Liver (tissue), 9 donors: ENCODE measurements around the gene AUH. TPM values are rescaled to one million over a fixed set of nuclear protein-coding genes. Genes with fewer than 3 reads are reported as not detected.

Experiments used
- DNase-seq: peaks from one replicate; pipeline ENCODE4 v3.0.0-alpha.2; 2017; ENCODE audit warnings: low spot score
- H3K27ac ChIP-seq, 2 donors: one replicate each; pipeline ENCODE4 v1.7.0; 2013; ENCODE audit warnings: inconsistent platforms in 2 of 2, low read length in 2 of 2, control low read depth in 1 of 2, low read depth in 1 of 2, mild to moderate bottlenecking in 1 of 2
- H3K27me3 ChIP-seq, 4 donors: one replicate each; pipeline versions ENCODE4 v1.6.1 to v1.7.0; 2013; ENCODE audit warnings: low read length in 3 of 4, inconsistent platforms in 1 of 4, mild to moderate bottlenecking in 1 of 4, moderate library complexity in 1 of 4; ENCODE audit not compliant: control insufficient read depth in 4 of 4, insufficient read depth in 4 of 4
- H3K36me3 ChIP-seq, 4 donors: one replicate each; pipeline versions ENCODE4 v1.6.1 to v1.7.0; 2013; ENCODE audit warnings: low read length in 3 of 4, mild to moderate bottlenecking in 3 of 4, low read depth in 1 of 4, moderate library complexity in 1 of 4; ENCODE audit not compliant: control insufficient read depth in 4 of 4, insufficient read depth in 3 of 4
- H3K4me1 ChIP-seq, 4 donors: one replicate each; pipeline versions ENCODE4 v1.6.1 to v1.7.0; 2013; ENCODE audit warnings: low read length in 3 of 4, mild to moderate bottlenecking in 3 of 4, moderate library complexity in 1 of 4; ENCODE audit not compliant: control insufficient read depth in 4 of 4, insufficient read depth in 4 of 4
- H3K4me3 ChIP-seq, 3 donors: one replicate each; pipeline versions ENCODE4 v1.6.1 to v1.7.0; 2013; ENCODE audit warnings: low read length in 3 of 3, control low read depth in 1 of 3, low read depth in 1 of 3, mild to moderate bottlenecking in 1 of 3
- H3K9ac ChIP-seq, 2 donors: one replicate each; pipeline ENCODE4 v1.7.0; 2013; ENCODE audit warnings: low read length in 2 of 2, mild to moderate bottlenecking in 2 of 2, moderate library complexity in 2 of 2, control low read depth in 1 of 2, low read depth in 1 of 2
- H3K9me3 ChIP-seq, 4 donors: one replicate each; pipeline versions ENCODE4 v1.6.1 to v1.7.0; 2013; ENCODE audit warnings: low read length in 3 of 4; ENCODE audit not compliant: control insufficient read depth in 4 of 4
- ATF3 ChIP-seq: IDR thresholded peaks from 2 replicates; pipeline ENCODE4 v1.6.1; 2016; ENCODE audit warnings: antibody characterized with exemption
- CTCF ChIP-seq: fragments of 150-350 bp; IDR thresholded peaks from 2 replicates; pipeline ENCODE4 v1.5.1; 2017; ENCODE audit warnings: improper control_type of control experiment, low read depth, low read length; ENCODE audit not compliant: missing input control
- EGR1 ChIP-seq, 2 donors: IDR thresholded peaks; 2 replicates each; pipeline ENCODE4 v1.6.1; 2016 to 2018; ENCODE audit warnings: antibody characterized with exemption in 2 of 2, low read depth in 2 of 2
- FOXA1 ChIP-seq: IDR thresholded peaks from 2 replicates; pipeline ENCODE4 v1.6.1; 2016; ENCODE audit warnings: antibody characterized with exemption
- FOXA2 ChIP-seq: IDR thresholded peaks from 2 replicates; pipeline ENCODE4 v1.6.1; 2016; ENCODE audit warnings: antibody characterized with exemption
- GABPA ChIP-seq, 2 donors: IDR thresholded peaks in 1 of 2; conservative IDR thresholded peaks in 1 of 2; 2 replicates each; pipeline ENCODE4 v1.6.1; 2016; ENCODE audit warnings: antibody characterized with exemption in 2 of 2, mild to moderate bottlenecking in 1 of 2, moderate library complexity in 1 of 2
- HNF4A ChIP-seq, 2 donors: conservative IDR thresholded peaks; 2 replicates each; pipeline ENCODE4 v1.6.1; 2016; ENCODE audit warnings: antibody characterized with exemption in 2 of 2, mild to moderate bottlenecking in 2 of 2
- JUND ChIP-seq, 2 donors: IDR thresholded peaks; 2 replicates each; pipeline ENCODE4 v1.6.1; 2016; ENCODE audit warnings: antibody characterized with exemption in 2 of 2
- MAX ChIP-seq: IDR thresholded peaks from 2 replicates; pipeline ENCODE4 v1.6.1; 2016; ENCODE audit warnings: antibody characterized with exemption
- NR2F2 ChIP-seq: IDR thresholded peaks from 2 replicates; pipeline ENCODE4 v1.6.1; 2016; ENCODE audit warnings: antibody characterized with exemption
- RAD21 ChIP-seq, 2 donors: IDR thresholded peaks; 2 replicates each; pipeline ENCODE4 v1.6.1; 2016; ENCODE audit warnings: antibody characterized with exemption in 2 of 2, mild to moderate bottlenecking in 2 of 2
- RXRA ChIP-seq, 2 donors: IDR thresholded peaks; 2 replicates each; pipeline ENCODE4 v1.6.1; 2017 to 2018; ENCODE audit warnings: antibody characterized with exemption in 2 of 2, mild to moderate bottlenecking in 1 of 2
- SP1 ChIP-seq: IDR thresholded peaks from 2 replicates; pipeline ENCODE4 v1.6.1; 2018; ENCODE audit warnings: antibody characterized with exemption, mild to moderate bottlenecking
- TAF1 ChIP-seq: conservative IDR thresholded peaks from 2 replicates; pipeline ENCODE4 v1.6.1; 2016; ENCODE audit warnings: antibody characterized with exemption, mild to moderate bottlenecking
- YY1 ChIP-seq: IDR thresholded peaks from 2 replicates; pipeline ENCODE4 v1.6.1; 2016; ENCODE audit warnings: antibody characterized with exemption, mild to moderate bottlenecking
- ZBTB33 ChIP-seq: IDR thresholded peaks from 2 replicates; pipeline ENCODE4 v1.6.1; 2016; ENCODE audit warnings: antibody characterized with exemption
- WGBS: extraction: QIAGEN DNeasy Blood & Tissue Kit; methylation state at CpG from one replicate; pipeline ENCODE4 v1.1.7; 2013; 5-methylcytosine and 5-hydroxymethylcytosine counted together
- polyA plus RNA-seq, 2 donors: library from polyadenylated mRNA; stranded (reverse) in 1 of 2; unstranded in 1 of 2; fragments of 200-250 nt in 1 of 2; fragments of >200 nt in 1 of 2; fragmentation: Nextera tagmentation in 1 of 2; extraction: Ambion mirVana in 1 of 2; gene quantifications; one replicate each; pipeline versions ENCODE4 v1.2.1 to v1.2.3, GENCODE V29; 2013 to 2015
- total RNA-seq, 2 donors: library from RNA; depleted of rRNA; stranded (reverse); fragments of >200 nt; gene quantifications; one replicate each; pipeline ENCODE4 v1.2.3, GENCODE V29; 2014
- donor health status: healthy.
- donor health status: healthy.
- donor health status: healthy.
- donor health status: healthy.
- donor health status: healthy.

Gene AUH
- total and polyA plus RNA-seq, 4 donors = 12.1 to 30.0 (median 24.9) TPM

GRCh38 chr9:91291866-91292265, 69.9 kb downstream of the AUH start:
- H3K4me3 ChIP-seq = no peak overlapping the region
- no peak overlapping the region for H3K9ac ChIP-seq
- H3K36me3 ChIP-seq = peaks cover 4 to 27% (median 22%) of the 10 kb centered on the region in 4 donors
- no peak for TF ChIP-seq MAX
- no peak for TF ChIP-seq HNF4A (conservative IDR thresholded peaks at IDR 0.05)
- TF ChIP-seq RXRA (IDR thresholded peaks at IDR 0.05) = no peak
- TF ChIP-seq YY1 = no peak
- no peak for TF ChIP-seq JUND (IDR thresholded peaks at IDR 0.05)
- TF ChIP-seq ATF3 = no peak
- no peak for TF ChIP-seq CTCF
- no peak for TF ChIP-seq GABPA (IDR thresholded peaks at IDR 0.05 in 1 of 2, conservative IDR thresholded peaks at IDR 0.05 in 1 of 2)
- TF ChIP-seq TAF1 = no peak
- TF ChIP-seq SP1 = no peak
- no peak for TF ChIP-seq RAD21 (IDR thresholded peaks at IDR 0.05)
- no peak for TF ChIP-seq NR2F2
- no peak for TF ChIP-seq ZBTB33
- no peak for TF ChIP-seq FOXA2
- no peak for TF ChIP-seq EGR1 (IDR thresholded peaks at IDR 0.05; ENCODE audit: low read depth in 2 of 2)
- H3K9me3 ChIP-seq = no peaks in the 10 kb centered on the region
- no peak overlapping the region for H3K27ac ChIP-seq
- WGBS = 96% methylated on average over 4 of the region's 4 CpGs
- no peak for DNase-seq
- H3K4me1 ChIP-seq = no peaks in the 10 kb centered on the region
- no peaks in the 10 kb centered on the region for H3K27me3 ChIP-seq

GRCh38 chr9:91289244-91289643, 72.5 kb downstream of the AUH start:
- WGBS = 98% methylated on average over 1 of the region's 1 CpG
- no peak for DNase-seq
- no peaks in the 10 kb centered on the region for H3K4me1 ChIP-seq
- no peak overlapping the region for H3K27ac ChIP-seq
- no peak overlapping the region for H3K9ac ChIP-seq
- no peak overlapping the region for H3K4me3 ChIP-seq
- no peaks in the 10 kb centered on the region for H3K9me3 ChIP-seq
- peaks cover 2 to 12% (median 11%) of the 10 kb centered on the region in 4 donors for H3K36me3 ChIP-seq
- TF ChIP-seq RXRA (IDR thresholded peaks at IDR 0.05) = no peak
- no peak for TF ChIP-seq HNF4A (conservative IDR thresholded peaks at IDR 0.05)
- TF ChIP-seq EGR1 (IDR thresholded peaks at IDR 0.05; ENCODE audit: low read depth in 2 of 2) = no peak
- no peak for TF ChIP-seq NR2F2
- no peak for TF ChIP-seq FOXA1
- TF ChIP-seq TAF1 = no peak
- no peak for TF ChIP-seq CTCF
- TF ChIP-seq YY1 = no peak
- H3K27me3 ChIP-seq = no peaks in the 10 kb centered on the region
